ENCODE results near the gene BCKDK.
A peak's percentile ranks its signal among the peaks of the same experiment; 100 is the strongest.

The BCKDK gene

DNA sequence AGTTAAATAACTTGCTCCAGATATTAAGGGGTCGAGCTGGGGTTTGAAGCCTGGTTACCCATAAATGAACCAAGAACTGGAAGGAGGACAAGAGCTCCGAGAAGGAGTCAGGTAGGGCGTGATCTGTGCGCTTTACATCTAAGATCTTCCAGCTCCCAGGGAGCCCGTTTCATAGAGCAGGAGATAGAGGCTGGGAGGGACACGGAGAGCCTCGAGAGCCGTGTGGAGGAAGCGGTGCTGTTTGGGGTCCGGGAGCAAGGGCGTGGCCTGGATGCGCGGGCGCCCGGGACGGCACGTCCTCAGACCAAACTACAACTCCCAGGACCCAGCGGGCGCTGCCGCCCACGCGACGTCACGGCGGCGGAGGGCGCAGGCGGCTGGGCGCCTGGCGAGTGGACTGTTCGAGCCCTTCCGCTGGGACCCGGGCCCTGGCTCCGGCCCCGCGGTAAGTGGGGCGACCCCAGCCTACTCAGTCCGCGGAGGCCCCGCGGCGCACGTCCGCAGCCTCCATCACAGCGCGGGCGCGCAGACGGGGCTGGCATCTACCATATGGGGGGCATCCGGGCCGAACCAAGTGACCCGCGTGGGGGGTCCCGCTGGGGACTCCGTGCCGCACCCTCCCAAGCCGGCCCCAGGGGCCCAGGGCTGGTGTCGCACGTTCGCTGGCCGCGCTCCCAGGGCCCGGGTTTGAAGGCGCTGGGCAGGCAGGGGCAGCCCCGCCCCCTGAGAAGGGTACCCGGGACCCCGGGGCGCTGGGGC is at the start of gene BCKDK:
BCKDK (plus strand) TSS at position 352 of the 759 bp plus-strand sequence. CDS start 838 bp downstream, outside the sequence.
- DNase-seq: peak; percentile 84
- in situ Hi-C loops (cut with MboI; ENCODE audit: low pct_unique_long_range_greater_than_20kb, low sequenced_read_pairs): no loop called here

DNA sequence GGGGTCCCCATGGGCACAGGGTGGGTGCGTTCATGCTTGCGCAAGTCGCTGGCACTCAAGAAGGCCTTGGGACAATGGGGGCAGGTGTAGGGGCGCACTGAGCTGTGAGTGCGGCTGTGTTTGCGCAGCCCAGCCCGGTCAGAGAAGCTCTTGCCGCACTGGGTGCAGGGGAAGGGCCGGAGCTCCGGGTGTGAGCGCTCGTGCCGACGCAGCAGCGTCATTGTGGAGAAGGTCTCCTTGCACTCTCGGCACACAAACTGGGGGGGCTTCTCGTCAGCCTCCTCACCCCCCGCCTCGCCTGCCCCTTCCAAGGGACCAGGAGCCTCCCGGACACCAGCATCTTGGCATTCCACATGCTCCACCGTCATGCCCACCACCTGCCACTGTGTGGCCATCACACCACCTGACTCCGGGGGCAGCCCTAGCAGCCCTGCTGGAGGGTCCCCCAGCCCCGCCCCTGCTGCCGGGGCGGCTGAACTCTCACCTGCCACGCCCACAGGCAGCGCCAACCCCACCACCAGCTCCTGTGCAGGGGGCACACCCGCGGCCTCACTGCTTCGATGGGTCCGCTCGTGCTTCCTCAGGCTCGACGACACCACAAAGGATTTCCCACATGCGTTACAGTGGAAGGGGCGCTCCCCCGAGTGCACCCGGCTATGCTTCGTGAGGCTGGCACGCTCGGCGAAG is 46.9 kb upstream of the BCKDK start:
- in situ Hi-C loops (cut with MboI; ENCODE audit: low pct_unique_long_range_greater_than_20kb, low sequenced_read_pairs): no loop called here
- no peak for DNase-seq

DNA sequence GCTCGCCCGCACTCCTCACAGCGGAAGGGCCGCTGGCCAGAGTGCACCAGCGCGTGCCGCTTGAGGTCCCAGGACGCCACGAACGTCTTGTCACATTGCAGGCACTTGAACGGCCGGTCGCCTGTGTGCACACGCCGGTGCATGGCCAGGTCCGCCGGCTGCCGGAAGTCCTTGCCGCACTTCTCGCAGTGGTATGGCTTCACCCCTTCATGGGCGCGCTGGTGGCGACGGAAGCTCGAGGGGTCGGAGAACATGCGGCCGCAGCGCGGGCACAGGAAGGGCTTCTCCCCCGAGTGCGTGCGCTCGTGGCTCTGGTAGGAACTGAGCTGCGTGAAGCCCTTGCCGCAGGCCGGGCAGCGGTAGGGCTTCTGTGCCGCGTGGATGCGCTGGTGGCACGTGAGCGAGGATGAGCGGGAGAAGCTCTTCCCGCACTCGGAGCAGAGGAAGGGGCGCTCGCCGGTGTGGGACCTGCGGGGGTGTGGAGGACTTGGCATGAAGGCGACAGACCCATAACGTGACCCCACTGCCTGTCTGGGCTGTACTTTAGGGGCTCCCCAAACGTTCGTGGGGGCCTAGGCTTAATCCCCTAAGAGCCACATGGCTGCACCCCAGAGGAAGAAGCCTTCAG is 46.3 kb upstream of the BCKDK start:
- no peak for DNase-seq
- in situ Hi-C loops (cut with MboI; ENCODE audit: low pct_unique_long_range_greater_than_20kb, low sequenced_read_pairs): no loop called here

DNA sequence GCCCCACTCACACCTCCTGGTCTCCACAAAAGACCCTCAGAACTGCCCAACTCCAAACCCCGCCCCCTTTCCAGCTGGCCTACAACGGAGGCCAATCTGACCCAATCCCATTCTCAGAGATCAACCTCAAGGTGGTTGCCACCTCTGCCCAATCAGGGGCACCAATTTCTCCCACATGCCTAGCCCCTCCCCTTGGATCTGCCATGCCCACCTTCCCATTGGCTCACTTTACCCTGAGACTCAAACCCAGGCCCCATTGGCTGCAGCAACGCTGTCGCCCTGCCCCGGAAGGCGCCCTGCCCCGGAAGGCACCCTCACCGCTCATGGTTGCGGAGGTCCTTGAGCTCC is 44.7 kb upstream of the BCKDK start:
- DNase-seq: no peak
- in situ Hi-C loops (cut with MboI; ENCODE audit: low pct_unique_long_range_greater_than_20kb, low sequenced_read_pairs): no loop called here

DNA sequence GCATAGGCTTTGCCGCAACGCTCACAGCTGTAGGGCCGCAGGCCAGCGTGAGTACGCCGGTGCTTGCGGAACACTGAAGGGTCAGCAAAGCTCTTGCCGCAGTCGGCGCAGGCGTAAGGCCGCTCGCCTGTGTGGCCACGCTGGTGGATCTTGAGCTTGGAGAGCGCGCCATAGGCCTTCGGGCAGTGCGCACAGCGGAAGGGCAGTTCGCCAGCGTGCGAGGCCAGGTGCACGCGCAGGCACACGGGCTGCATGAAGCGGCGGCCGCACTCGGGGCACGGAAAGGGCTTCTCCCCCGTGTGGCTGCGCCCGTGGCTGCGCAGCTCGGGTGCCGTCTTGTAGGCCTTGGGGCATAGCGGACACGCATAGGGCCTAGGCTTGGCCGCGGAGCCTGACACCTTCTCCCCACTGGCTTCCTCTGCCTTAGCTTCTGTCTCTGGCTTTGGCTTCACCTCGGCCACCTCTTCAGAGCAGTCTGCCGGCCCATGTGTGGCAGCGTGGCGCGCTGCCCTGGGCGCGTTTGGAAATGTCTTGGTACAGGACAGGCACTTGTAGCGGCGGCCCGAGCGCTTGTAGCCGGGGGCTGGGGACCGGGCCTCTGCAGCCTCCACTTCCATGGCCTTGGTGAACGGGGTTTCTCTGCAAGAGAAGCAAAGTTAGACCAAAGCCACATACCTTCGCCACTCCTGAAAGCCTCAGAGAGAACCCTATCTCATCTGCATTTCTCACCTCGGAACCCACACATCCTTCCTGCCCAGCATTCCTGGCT is 44.2 kb upstream of the BCKDK start:
- DNase-seq: no peak
- in situ Hi-C loops (cut with MboI; ENCODE audit: low pct_unique_long_range_greater_than_20kb, low sequenced_read_pairs): no loop called here

DNA sequence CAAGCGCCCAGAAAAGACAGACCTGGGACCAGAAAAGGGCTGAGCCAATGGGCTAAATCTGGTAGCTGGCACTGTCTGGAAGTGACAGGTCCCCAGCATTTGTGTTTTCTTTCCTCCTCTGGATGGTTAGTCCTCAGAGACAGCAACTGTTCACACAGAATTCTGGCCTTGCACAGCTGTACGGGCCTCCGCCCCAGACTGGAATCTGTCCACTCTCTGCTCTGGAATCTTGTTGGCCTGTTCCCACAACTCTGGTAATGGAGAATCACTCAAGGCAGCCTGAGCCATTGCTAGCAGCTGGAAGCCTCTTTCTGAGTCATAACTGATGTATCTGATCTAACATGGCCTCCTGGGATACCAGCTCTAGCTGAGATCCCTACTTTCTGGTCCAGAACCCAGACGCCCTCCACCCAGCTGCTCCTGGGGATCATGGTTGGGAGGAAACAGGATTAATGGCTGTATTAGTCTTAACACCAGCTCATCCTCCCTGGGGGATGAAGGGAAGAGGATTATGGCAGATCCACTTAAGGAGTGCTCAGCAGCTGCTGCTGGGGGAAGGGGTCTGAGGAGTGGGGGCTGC is 43.2 kb upstream of the BCKDK start:
- no peak for DNase-seq
- in situ Hi-C loops (cut with MboI; ENCODE audit: low pct_unique_long_range_greater_than_20kb, low sequenced_read_pairs): no loop called here

DNA sequence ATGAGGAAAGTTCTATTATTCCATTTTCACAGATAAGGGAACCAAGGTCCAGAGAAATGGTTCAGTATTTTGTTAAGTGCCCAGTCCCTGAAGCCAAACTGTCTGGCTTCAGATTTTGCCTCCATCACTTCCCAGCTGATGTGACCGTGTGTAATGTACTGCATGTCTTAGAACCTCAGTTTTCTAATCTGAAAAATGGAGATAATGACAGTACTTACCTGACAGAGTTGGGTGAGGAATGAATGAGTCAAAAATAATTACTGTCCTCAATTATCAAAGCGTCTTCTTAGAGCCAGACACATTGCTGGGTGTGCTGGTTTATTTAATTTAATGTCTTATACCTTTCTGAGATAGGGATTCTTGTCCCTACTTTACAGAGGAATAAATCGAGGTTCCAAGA is 40.8 kb upstream of the BCKDK start:
- in situ Hi-C loops (cut with MboI; ENCODE audit: low pct_unique_long_range_greater_than_20kb, low sequenced_read_pairs): no loop called here
- no peak for DNase-seq

DNA sequence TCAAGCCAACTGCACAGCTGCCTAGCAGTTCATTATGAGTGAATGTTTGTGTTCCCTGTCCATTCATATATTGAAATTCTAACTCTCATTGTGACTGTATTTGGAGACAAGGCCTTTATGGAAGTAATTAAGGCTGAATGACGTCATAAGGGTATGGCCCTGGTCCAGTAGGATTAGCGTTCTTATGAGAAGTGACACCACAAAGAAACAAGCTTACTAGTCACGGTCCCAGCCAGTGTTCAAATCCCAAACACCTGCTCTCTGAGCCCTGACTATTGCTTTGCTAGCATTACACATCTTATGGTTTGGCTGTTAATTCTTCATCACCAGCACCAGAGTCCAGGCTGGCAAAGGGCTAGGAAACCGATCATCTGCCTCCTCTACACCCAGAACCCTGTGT is 36.3 kb upstream of the BCKDK start:
- in situ Hi-C loops (cut with MboI; ENCODE audit: low pct_unique_long_range_greater_than_20kb, low sequenced_read_pairs): no loop called here
- DNase-seq: no peak

DNA sequence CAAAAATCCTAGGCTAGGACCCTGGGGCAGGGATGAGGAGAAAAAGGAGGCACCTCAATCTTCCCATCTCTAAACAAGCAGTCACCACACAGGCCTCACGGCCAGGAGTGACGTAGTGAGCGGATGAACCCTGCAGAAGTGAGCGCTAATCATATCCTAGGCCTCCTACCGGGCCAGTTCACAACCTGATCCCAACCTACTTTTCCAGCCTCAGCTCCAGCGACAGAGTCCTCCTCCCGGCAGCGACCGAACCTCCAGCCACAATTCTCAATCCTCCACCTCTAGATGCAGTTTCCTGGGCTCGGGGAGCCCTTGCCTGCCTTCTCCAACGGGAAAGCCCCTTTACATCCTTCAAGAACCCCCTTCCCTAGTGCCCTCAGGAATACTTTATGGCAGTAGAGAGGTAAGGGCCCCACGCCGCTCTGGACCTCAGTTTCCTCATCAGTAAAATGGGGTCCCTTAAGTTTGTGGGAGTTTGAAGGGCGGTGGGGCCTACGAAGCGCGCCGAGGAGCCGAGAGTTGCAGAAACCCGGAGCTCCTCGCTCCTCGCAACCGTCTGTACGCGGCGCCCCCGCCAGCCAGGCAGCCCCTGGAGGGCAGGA is 35.5 kb upstream of the BCKDK start:
- in situ Hi-C loops (cut with MboI; ENCODE audit: low pct_unique_long_range_greater_than_20kb, low sequenced_read_pairs): no loop called here
- DNase-seq: peak; percentile 49

DNA sequence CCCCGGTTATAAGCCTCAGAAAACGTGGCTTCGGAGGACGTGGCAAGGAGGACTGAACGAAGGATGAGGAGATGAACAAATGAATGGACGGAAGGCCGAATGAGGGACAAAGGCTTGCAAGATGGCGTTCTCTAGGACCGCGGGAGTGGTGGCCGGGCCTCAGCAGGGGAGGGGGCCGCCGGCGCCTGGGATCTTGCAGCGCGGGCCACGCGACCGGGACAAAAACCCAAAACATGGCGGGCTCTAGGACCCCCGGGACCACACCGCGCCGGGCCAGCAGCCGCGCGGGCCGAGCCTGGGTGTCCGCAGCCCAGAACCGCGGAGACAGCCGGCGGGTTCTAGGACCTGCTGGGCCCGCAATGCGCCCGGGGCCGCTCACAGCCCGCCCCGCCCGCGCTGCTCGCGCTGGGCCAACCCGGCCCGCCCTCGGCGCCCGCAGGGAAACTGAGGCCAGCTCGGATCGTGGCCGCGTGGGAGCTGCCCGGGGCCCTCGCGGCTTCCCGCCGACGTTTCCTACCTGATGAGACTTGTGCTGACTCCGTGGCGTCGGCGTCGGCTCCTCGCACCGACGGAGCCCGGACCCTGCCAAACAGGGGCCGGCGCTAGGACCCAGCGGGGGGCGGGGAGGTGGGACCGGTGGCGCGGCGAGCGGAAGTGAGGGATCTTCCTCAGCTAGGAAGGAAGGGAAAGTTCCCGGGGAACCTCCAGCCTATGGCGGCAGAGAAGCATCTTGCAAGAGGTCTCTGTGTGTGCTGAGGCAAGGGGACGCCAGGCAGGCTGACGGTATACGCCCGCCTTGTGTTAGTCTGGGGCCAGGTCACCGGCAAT is 34.8 kb upstream of the BCKDK start:
- peak; percentile 91 for DNase-seq
- in situ Hi-C loops (cut with MboI; ENCODE audit: low pct_unique_long_range_greater_than_20kb, low sequenced_read_pairs): no loop called here

DNA sequence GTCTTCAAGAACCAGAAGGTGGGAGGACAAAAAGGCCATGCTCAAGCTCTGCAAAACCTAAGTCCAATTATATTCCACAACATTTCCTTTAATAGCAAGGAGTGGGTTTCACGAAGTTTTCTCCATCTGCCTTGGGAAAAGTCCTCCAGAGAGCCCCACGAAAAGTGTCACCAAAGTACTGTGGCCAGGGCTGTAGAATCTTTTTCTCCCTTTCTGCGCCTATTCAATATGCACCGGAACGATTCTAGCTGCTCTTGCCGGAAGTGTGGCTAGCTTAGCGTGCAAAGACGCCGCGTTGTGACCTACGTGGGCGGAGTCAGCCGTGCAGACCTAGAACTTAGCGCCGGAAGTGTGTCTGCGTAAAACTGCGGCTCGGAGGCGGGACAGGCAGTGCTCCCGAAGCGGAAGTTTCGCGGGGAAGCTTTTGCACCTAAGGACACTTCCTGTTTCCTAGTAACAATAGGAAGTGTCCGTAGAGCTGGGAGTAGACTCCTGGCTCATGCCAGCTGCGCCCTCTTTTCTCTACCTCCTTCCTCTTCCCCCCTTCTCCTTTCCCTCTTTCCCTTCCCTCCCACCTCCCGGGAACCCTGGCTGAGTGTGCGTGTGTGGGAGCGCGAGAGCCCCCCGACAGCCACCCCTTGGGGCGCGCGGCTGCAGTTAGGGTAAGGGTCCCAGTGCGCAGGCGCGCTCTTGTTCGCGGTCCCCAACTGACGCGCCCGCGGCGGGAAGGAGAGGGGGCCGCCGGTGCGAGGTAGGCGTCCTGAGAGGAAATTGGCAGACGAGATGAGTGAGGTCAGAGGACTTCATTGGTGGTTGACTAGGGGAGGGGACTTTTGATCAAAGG is 34.0 kb upstream of the BCKDK start, which contains the start of the genes ZNF646 and ZNF668:
ZNF646 (plus strand) TSS at position 453 of the 844 bp plus-strand sequence. CDS start 1,903 bp downstream, outside the sequence.
ZNF668 (minus strand) TSS at position 271 of the 844 bp plus-strand sequence. CDS start 9,781 bp downstream, outside the sequence.
- in situ Hi-C loops (cut with MboI; ENCODE audit: low pct_unique_long_range_greater_than_20kb, low sequenced_read_pairs): no loop called here
- peak; percentile 98 for DNase-seq

DNA sequence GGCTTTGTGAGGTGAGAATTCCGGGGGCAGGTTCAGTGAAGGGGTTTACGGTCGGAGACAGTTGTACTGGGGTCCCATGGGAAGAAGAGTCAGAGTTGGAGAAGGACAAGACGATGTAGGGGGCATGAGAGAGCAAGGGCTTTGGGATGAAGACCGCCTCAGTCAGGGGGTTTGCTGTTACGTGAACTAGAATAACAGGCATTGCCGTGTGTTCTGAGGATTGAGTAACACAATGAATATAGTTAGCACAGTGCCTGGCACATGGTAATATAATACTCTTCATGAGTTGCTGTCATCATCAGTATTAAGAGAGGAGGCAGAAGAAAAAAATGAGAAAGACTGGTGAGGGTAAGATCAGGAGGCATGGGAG is 33.4 kb upstream of the BCKDK start:
- no peak for DNase-seq
- in situ Hi-C loops (cut with MboI; ENCODE audit: low pct_unique_long_range_greater_than_20kb, low sequenced_read_pairs): no loop called here

DNA sequence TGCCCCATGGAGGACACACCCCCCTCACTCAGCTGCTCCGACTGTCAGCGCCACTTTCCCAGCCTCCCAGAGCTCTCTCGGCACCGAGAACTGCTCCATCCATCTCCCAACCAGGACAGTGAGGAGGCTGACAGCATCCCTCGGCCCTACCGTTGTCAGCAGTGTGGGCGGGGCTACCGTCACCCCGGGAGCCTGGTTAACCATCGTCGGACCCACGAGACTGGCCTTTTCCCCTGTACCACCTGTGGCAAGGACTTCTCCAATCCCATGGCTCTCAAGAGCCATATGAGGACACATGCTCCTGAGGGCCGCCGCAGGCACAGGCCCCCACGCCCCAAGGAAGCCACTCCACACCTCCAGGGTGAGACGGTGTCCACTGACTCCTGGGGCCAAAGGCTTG is 31.9 kb upstream of the BCKDK start:
- in situ Hi-C loops (cut with MboI; ENCODE audit: low pct_unique_long_range_greater_than_20kb, low sequenced_read_pairs): no loop called here

DNA sequence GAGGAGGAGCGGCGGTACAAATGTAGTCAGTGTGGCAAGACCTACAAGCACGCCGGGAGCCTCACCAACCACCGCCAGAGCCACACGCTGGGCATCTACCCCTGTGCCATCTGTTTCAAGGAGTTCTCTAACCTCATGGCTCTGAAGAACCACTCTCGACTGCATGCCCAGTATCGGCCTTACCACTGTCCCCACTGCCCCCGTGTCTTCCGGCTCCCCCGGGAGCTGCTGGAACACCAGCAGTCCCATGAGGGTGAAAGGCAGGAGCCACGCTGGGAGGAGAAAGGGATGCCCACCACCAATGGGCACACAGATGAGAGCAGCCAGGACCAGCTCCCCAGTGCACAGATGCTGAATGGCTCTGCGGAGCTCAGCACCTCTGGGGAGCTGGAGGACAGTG is 31.2 kb upstream of the BCKDK start:
- DNase-seq: no peak
- in situ Hi-C loops (cut with MboI; ENCODE audit: low pct_unique_long_range_greater_than_20kb, low sequenced_read_pairs): no loop called here

More for the DNA sequence above, 31.9 kb upstream of the BCKDK start:
- no peak for DNase-seq

DNA sequence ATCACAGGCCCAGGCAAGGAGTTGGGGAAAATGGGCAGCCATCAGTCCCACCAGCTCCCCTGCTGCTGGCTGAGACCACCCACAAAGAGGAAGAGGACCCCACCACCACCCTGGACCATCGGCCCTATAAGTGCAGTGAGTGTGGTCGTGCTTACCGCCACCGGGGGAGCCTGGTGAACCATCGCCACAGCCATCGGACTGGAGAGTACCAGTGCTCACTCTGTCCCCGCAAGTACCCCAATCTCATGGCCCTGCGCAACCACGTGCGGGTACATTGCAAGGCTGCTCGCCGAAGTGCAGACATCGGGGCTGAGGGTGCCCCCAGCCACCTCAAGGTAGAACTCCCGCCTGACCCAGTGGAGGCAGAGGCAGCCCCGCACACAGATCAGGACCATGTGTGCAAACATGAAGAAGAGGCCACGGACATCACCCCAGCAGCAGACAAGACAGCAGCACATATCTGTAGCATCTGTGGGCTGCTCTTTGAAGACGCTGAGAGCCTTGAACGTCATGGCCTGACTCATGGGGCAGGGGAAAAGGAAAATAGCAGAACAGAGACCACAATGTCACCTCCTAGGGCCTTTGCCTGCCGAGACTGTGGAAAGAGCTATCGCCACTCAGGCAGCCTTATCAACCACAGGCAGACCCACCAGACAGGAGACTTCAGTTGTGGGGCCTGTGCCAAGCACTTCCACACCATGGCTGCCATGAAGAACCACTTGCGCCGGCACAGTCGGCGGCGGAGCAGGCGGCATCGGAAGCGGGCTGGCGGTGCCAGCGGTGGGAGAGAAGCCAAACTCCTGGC is 30.4 kb upstream of the BCKDK start:
- in situ Hi-C loops (cut with MboI; ENCODE audit: low pct_unique_long_range_greater_than_20kb, low sequenced_read_pairs): no loop called here
- DNase-seq: no peak

DNA sequence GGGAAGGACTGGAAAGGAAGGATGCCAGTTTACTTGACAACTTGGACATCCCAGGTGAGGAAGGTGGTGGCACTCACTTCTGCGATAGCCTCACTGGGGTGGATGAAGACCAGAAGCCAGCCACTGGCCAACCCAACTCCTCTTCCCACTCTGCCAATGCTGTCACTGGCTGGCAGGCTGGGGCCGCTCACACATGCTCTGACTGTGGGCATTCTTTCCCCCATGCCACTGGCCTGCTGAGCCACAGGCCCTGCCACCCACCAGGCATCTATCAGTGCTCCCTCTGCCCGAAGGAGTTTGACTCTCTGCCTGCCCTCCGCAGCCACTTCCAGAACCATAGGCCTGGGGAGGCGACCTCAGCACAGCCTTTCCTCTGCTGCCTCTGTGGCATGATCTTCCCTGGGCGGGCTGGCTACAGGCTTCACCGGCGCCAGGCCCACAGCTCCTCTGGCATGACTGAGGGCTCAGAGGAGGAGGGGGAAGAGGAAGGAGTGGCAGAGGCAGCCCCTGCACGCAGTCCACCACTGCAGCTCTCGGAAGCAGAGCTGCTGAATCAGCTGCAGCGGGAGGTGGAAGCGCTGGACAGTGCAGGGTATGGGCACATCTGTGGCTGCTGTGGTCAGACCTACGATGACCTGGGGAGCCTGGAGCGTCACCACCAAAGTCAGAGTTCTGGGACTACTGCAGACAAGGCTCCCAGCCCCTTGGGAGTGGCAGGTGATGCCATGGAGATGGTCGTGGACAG is 29.4 kb upstream of the BCKDK start:
- in situ Hi-C loops (cut with MboI; ENCODE audit: low pct_unique_long_range_greater_than_20kb, low sequenced_read_pairs): no loop called here
- DNase-seq: no peak

Measured in KBM-7 (cell line).